ENCODE measurements around the gene COG2. TPM values are rescaled to one million over a fixed set of nuclear protein-coding genes. Genes with fewer than 3 reads are reported as not detected.

The COG2 gene
- total RNA-seq: 21.5 and 34.5 TPM in 2 replicates

GRCh38 chr1:230642263-230642959 is at the start of gene COG2:
TSS of gene COG2 (plus strand) at chr1:230642481. CDS start at chr1:230642607, 126 bp downstream.

DNA sequence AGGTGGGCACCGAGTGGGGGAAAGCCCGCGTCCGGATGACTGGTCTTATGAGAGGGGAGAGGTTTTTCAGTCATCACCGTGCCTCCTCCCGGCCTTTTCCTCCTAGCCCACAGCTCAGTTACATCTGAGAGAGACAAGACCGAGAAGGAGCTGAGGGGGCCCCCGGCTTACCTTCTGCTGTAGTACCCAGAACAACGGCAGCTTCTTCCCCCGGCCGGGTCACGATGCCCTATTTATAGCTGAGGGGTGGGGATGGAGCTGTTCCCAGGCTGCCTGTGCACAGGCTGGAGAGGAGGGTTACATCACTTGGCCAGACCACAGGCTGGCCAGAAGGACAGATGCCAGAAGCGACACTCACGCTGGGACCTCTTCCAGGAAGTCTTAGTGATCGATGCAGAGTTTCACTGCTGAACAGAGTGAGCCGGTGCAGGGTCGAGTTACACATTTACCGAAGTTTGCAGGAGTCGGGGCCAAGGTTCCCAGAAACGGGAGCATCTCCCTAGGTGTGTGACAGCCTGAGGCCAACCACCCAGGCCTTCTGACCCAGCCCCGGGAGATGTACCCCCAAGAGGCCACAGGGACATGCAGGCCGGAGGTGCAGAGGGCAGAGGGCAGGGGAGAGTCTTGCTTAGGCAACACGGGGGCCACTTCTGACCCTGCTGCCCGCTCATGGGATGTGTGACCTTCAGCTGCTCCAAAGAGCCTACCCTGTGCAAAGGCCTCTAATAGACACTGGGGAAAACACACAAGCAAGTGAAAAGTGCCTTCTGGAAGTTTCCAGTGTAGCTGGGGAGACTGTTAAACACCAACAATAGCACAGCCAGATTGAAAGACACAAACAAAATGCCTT is 71.9 kb downstream of the COG2 start, which contains the start of gene AGT:
Gene AGT (minus strand): TSS at position 208 of the 850 bp plus-strand sequence. CDS start 3,299 bp downstream, outside the sequence.

Other genes starting within 250 kb of the COG2 start
- 0.68 and 18.9 TPM in 2 replicates for gene PGBD5, start 216.1 kb upstream of the COG2 start, total RNA-seq
- gene AGT, start 71.6 kb downstream of the COG2 start, total RNA-seq: 0.07 TPM in 1 of 2 replicates, not detected in the other
- 0.07 TPM in 1 of 2 replicates, not detected in the other for gene CAPN9, start 104.9 kb downstream of the COG2 start, total RNA-seq
- gene C1orf198, start 226.0 kb downstream of the COG2 start, total RNA-seq: 11.6 and 18.1 TPM in 2 replicates